Testis (tissue), 3 donors: ENCODE results near the gene NFIX. TPM values are rescaled to one million over a fixed set of nuclear protein-coding genes. Genes with fewer than 3 reads are reported as not detected.

Experiments
- DNase-seq: peaks from one replicate; pipeline ENCODE4 v3.0.0-alpha.2; 2019
- H3K27ac ChIP-seq, 2 donors: fragments of 200-600 bp; sonication (generic); one replicate each; pipeline ENCODE4 v1.5.1; 2019
- H3K27me3 ChIP-seq: fragments of 200-600 bp; sonication (generic); one replicate; pipeline ENCODE4 v1.5.1; 2019
- H3K36me3 ChIP-seq: fragments of 200-600 bp; sonication (generic); one replicate; pipeline ENCODE4 v1.5.1; 2017; ENCODE audit warnings: low read depth; ENCODE audit errors: missing control alignments
- H3K4me1 ChIP-seq: fragments of 200-600 bp; sonication (generic); one replicate; pipeline ENCODE4 v1.5.1; 2019
- H3K4me3 ChIP-seq, 2 donors: fragments of 200-600 bp; sonication (generic); one replicate each; pipeline ENCODE4 v1.5.1; 2017 to 2019
- H3K9me3 ChIP-seq: fragments of 200-600 bp; sonication (generic); one replicate; pipeline ENCODE4 v1.5.1; 2017
- POLR2A ChIP-seq: fragments of 450-650 bp; IDR thresholded peaks from one replicate; pipeline ENCODE4 v1.6.1; 2017; ENCODE audit warnings: antibody characterized with exemption, mild to moderate bottlenecking, moderate library complexity
- WGBS, 2 donors: methylation state at CpG; one replicate each; pipeline ENCODE4 v1.1.5; 2018; 5-methylcytosine and 5-hydroxymethylcytosine counted together
- intact Hi-C: fragments of 100-400 bp; cut with DNase I; formaldehyde crosslinking; loops from one replicate; pipeline ENCODE4 v1.15.1; 2023; ENCODE audit warnings: low total_unique reads
- polyA plus RNA-seq: library from polyadenylated mRNA; stranded (reverse); fragments of 350-450 nt; fragmentation: Illumina TruSeq; extraction: RNeasy Lipid Tissue Mini Kit (QIAGEN cat#74804); gene quantifications from one replicate; pipeline ENCODE4 v1.2.3, GENCODE V29; 2014; ENCODE audit warnings: low read depth, low replicate concordance; ENCODE audit not compliant: insufficient read depth
- total RNA-seq, 2 donors: library from RNA; depleted of rRNA; stranded (reverse); fragments of >200 nt; gene quantifications; one replicate each; pipeline ENCODE4 v1.2.3, GENCODE V29; 2016
- TF ChIP-seq, protein P1 (sequence below), 3 experiments: fragments of 450-650 bp in 2 of 3; fragments of 200-600 bp in 1 of 3; sonication (generic) in 1 of 3; IDR thresholded peaks; one replicate each; pipeline ENCODE4 v1.5.1; 2016 to 2019; ENCODE audit warnings: antibody characterized with exemption in 3 of 3, mild to moderate bottlenecking in 2 of 3, moderate library complexity in 1 of 3

NFIX gene
- total and polyA plus RNA-seq, 3 donors from 2014 or later, result 47.4 to 62.4 (median 51.7) TPM

DNA sequence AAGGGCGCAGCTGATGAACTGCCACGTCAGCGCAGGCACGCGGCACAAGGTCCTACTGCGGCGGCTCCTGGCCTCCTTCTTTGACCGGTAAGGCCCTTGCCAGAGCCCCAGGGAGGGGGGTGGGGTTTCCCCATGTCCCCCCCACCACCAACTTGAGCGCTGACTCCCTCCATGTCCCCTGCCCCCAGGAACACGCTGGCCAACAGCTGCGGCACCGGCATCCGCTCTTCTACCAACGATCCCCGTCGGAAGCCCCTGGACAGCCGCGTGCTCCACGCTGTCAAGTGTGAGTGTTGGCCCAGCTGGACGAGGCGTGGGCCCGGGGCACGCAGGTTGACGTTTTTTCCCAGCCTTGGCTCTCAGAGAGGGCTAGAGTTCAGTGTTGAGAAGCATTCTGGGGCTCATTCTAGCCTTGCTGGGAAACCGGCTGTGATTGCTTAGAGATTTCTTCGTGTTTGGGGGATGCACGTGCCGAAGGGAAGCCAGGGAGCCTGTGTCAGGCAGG, 142.1 kb downstream of the NFIX start:
- Histone ChIP-seq H3K27me3 (no peaks in the 10 kb centered on the region), H3K4me1 (no peaks in the 10 kb centered on the region), H3K27ac (no peak overlapping the region), H3K4me3 (no peak overlapping the region), H3K36me3 (no peaks in the 10 kb centered on the region), H3K9me3 (no peaks in the 10 kb centered on the region)
- DNase-seq, result no peak
- TF ChIP-seq POLR2A, result no peak
- TF ChIP-seq, protein P1, sequence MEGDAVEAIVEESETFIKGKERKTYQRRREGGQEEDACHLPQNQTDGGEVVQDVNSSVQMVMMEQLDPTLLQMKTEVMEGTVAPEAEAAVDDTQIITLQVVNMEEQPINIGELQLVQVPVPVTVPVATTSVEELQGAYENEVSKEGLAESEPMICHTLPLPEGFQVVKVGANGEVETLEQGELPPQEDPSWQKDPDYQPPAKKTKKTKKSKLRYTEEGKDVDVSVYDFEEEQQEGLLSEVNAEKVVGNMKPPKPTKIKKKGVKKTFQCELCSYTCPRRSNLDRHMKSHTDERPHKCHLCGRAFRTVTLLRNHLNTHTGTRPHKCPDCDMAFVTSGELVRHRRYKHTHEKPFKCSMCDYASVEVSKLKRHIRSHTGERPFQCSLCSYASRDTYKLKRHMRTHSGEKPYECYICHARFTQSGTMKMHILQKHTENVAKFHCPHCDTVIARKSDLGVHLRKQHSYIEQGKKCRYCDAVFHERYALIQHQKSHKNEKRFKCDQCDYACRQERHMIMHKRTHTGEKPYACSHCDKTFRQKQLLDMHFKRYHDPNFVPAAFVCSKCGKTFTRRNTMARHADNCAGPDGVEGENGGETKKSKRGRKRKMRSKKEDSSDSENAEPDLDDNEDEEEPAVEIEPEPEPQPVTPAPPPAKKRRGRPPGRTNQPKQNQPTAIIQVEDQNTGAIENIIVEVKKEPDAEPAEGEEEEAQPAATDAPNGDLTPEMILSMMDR (IDR thresholded peaks at IDR 0.05), result no peak
- intact Hi-C loops, result no loop called here
- WGBS, 2 donors, result 89 to 93% methylated on average over 12 to 28 of the region's 28 CpGs

DNA sequence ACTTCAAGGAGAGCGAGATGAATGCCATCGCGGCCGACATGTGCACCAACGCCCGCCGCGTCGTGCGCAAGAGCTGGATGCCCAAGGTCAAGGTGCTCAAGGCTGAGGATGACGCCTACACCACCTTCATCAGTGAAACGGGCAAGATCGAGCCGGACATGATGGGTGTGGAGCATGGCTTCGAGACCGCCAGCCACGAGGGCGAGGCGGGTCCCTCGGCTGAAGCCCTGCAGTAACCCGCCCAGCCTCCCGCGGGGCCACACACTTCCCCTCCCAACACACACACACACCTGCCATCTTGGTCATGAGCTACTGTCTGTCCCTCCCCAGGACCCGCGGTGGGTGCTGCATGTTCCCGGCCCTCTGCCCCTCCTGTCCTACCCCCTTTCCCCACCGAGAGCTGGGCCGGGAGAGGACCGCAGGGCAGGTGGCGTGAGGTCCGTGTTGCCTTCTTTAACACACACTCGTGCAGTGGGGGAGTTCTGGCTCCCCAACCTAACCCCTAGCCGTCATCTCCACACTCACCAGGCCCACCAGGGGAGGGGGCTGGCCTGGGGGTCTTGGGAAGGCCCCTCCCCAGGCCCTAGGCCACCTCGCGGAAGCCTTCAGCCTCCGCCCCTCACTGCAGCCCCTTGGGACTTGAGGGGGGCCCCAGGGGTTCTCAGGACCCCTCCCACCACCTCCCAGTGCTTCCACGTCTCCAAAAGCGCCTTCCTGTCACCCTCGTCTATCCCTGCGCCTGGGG, 143.1 kb downstream of the NFIX start:
- Histone ChIP-seq H3K4me1 (no peaks in the 10 kb centered on the region), H3K27ac (no peak overlapping the region), H3K27me3 (no peaks in the 10 kb centered on the region), H3K9me3 (no peaks in the 10 kb centered on the region), H3K36me3 (no peaks in the 10 kb centered on the region), H3K4me3 (no peak overlapping the region)
- TF ChIP-seq, protein P1 (IDR thresholded peaks at IDR 0.05), result no peak
- TF ChIP-seq POLR2A, result no peak
- DNase-seq, result no peak
- WGBS, 2 donors, result 88 to 90% methylated on average over 30 to 40 of the region's 40 CpGs
- intact Hi-C loops, result no loop called here

DNA sequence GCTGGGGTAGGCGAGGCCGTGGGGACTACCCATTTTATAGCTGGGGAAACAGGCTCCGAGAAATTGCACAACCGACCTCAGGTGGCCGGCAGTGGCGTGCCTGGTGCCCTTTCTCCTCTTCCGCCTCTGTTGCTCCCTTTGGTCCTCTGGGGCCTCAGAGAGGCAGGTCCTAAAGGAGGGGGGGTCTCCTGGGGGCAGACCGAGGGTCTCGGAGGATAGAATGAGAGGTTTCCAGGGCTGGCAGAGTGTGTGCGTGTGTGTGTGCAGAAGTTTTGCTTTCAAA, 143.6 kb downstream of the NFIX start:
- Histone ChIP-seq H3K36me3 (no peaks in the 10 kb centered on the region), H3K4me1 (no peaks in the 10 kb centered on the region), H3K4me3 (no peak overlapping the region), H3K27ac (no peak overlapping the region), H3K27me3 (no peaks in the 10 kb centered on the region), H3K9me3 (no peaks in the 10 kb centered on the region)
- no peak for DNase-seq
- TF ChIP-seq, protein P1 (IDR thresholded peaks at IDR 0.05), result no peak
- intact Hi-C loops, result no loop called here
- 89 to 91% methylated on average over 10 of the region's 10 CpGs for WGBS, 2 donors

DNA sequence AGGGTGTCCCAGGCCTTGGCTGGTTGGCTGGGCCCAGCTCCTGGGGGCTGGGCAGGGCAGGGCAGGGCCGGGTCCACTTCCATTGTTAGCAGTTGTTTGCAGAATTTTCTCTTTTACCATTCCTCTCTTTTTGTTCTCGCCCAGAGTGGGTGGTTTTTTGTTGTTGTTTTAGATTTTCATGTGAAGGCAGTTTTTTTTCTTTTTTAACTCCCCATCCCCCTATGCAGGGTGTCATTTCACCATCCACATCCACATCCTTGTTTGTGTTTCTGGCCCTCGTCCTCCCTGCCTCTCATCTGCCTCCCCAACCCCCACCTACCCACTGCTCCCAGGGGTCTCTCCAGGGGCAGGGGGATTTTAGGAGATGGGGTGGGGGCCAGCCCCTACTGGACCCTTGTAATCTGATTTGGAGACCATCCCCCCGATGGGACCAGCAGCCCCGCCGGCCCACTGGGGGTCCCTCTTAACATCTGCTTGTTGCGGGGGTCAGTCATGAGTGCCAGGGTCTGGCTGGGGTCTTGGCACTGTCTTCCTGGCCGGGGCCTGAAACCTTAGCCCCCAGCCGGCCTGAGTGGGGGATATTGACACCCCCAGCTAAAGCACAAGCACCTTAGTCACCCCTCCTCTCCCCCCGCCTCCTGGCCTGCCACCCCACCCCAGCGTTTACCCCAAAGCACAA, 144.5 kb downstream of the NFIX start:
- no peak overlapping the region for H3K27ac ChIP-seq
- TF ChIP-seq, protein P1 (IDR thresholded peaks at IDR 0.05), result no peak
- no peak for TF ChIP-seq POLR2A
- no peaks in the 10 kb centered on the region for H3K27me3 ChIP-seq
- H3K9me3 ChIP-seq, result no peaks in the 10 kb centered on the region
- no peak for DNase-seq
- no peaks in the 10 kb centered on the region for H3K4me1 ChIP-seq
- intact Hi-C loops, result no loop called here
- H3K36me3 ChIP-seq, result no peaks in the 10 kb centered on the region
- H3K4me3 ChIP-seq, result no peak overlapping the region
- WGBS, 2 donors, result 89 to 90% methylated on average over 11 of the region's 11 CpGs
